ENCODE results near the gene LIAS.

DNA sequence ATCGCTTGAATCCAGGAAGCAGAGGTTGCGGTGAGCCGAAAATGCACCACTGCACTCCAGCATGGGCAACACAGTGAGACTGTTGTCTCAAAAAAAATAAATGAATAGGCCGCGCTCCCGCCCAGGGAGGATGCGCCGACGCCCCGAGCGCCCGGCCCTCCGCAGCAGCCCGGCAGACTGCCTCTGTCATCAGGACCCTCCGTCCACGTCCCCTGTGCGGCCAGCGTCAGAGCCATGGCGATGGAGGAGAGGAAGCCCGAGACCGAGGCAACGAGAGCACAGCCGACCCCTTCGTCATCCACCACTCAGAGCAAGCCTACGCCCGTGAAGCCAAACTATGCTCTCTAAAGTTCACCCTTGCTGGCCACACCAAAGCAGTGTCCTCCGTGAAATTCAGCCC, 21.4 kb downstream of the LIAS start:
- TF ChIP-seq, protein P1, sequence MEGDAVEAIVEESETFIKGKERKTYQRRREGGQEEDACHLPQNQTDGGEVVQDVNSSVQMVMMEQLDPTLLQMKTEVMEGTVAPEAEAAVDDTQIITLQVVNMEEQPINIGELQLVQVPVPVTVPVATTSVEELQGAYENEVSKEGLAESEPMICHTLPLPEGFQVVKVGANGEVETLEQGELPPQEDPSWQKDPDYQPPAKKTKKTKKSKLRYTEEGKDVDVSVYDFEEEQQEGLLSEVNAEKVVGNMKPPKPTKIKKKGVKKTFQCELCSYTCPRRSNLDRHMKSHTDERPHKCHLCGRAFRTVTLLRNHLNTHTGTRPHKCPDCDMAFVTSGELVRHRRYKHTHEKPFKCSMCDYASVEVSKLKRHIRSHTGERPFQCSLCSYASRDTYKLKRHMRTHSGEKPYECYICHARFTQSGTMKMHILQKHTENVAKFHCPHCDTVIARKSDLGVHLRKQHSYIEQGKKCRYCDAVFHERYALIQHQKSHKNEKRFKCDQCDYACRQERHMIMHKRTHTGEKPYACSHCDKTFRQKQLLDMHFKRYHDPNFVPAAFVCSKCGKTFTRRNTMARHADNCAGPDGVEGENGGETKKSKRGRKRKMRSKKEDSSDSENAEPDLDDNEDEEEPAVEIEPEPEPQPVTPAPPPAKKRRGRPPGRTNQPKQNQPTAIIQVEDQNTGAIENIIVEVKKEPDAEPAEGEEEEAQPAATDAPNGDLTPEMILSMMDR (IDR thresholded peaks at IDR 0.05; ENCODE audit: low read depth, low read length, missing input control), result no peak
- TF ChIP-seq, protein P2, sequence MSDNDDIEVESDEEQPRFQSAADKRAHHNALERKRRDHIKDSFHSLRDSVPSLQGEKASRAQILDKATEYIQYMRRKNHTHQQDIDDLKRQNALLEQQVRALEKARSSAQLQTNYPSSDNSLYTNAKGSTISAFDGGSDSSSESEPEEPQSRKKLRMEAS (IDR thresholded peaks at IDR 0.05), result no peak
- TF ChIP-seq, protein P3, sequence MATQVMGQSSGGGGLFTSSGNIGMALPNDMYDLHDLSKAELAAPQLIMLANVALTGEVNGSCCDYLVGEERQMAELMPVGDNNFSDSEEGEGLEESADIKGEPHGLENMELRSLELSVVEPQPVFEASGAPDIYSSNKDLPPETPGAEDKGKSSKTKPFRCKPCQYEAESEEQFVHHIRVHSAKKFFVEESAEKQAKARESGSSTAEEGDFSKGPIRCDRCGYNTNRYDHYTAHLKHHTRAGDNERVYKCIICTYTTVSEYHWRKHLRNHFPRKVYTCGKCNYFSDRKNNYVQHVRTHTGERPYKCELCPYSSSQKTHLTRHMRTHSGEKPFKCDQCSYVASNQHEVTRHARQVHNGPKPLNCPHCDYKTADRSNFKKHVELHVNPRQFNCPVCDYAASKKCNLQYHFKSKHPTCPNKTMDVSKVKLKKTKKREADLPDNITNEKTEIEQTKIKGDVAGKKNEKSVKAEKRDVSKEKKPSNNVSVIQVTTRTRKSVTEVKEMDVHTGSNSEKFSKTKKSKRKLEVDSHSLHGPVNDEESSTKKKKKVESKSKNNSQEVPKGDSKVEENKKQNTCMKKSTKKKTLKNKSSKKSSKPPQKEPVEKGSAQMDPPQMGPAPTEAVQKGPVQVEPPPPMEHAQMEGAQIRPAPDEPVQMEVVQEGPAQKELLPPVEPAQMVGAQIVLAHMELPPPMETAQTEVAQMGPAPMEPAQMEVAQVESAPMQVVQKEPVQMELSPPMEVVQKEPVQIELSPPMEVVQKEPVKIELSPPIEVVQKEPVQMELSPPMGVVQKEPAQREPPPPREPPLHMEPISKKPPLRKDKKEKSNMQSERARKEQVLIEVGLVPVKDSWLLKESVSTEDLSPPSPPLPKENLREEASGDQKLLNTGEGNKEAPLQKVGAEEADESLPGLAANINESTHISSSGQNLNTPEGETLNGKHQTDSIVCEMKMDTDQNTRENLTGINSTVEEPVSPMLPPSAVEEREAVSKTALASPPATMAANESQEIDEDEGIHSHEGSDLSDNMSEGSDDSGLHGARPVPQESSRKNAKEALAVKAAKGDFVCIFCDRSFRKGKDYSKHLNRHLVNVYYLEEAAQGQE (IDR thresholded peaks at IDR 0.05), result no peak
- TF ChIP-seq HNF4A (conservative IDR thresholded peaks at IDR 0.05) (no peak), RAD21 (IDR thresholded peaks at IDR 0.05) (no peak), YY1 (IDR thresholded peaks at IDR 0.05) (no peak), TAF1 (conservative IDR thresholded peaks at IDR 0.05) (no peak)
